Skeletal muscle tissue (tissue), 4 donors: ENCODE measurements around the gene TOR2A. TPM values are rescaled to one million over a fixed set of nuclear protein-coding genes. Genes with fewer than 3 reads are reported as not detected.

Experiments
- H3K27ac ChIP-seq: one replicate; pipeline ENCODE4 v1.7.0; 2013; ENCODE audit warnings: mild to moderate bottlenecking, low read depth, low read length, inconsistent platforms
- H3K27me3 ChIP-seq, 3 donors: one replicate each; pipeline ENCODE4 v1.7.0; 2013; ENCODE audit warnings: low read length in 3 of 3; ENCODE audit not compliant: control insufficient read depth in 3 of 3, insufficient read depth in 3 of 3
- H3K36me3 ChIP-seq, 3 donors: one replicate each; pipeline ENCODE4 v1.7.0; 2013; ENCODE audit warnings: low read length in 3 of 3; ENCODE audit not compliant: control insufficient read depth in 3 of 3, insufficient read depth in 3 of 3
- H3K4me1 ChIP-seq, 3 donors: one replicate each; pipeline ENCODE4 v1.7.0; 2013; ENCODE audit warnings: low read length in 3 of 3, mild to moderate bottlenecking in 3 of 3; ENCODE audit not compliant: control insufficient read depth in 3 of 3, insufficient read depth in 3 of 3
- H3K4me3 ChIP-seq, 3 donors: one replicate each; pipeline ENCODE4 v1.7.0; 2013; ENCODE audit warnings: low read length in 3 of 3
- H3K9ac ChIP-seq, 3 donors: one replicate each; pipeline ENCODE4 v1.7.0; 2013; ENCODE audit warnings: low read length in 3 of 3, mild to moderate bottlenecking in 3 of 3, moderate library complexity in 2 of 3, low read depth in 1 of 3
- H3K9me3 ChIP-seq, 3 donors: one replicate each; pipeline ENCODE4 v1.7.0; 2013; ENCODE audit warnings: low read length in 3 of 3; ENCODE audit not compliant: control insufficient read depth in 3 of 3
- total RNA-seq: library from RNA; depleted of rRNA; stranded (reverse); fragments of >200 nt; gene quantifications from one replicate; pipeline ENCODE4 v1.2.3, GENCODE V29; 2014
- donor health status: Osteomylitis.

The TOR2A gene
- total RNA-seq, 1 donor from 2014 or later: 2.6 TPM

DNA sequence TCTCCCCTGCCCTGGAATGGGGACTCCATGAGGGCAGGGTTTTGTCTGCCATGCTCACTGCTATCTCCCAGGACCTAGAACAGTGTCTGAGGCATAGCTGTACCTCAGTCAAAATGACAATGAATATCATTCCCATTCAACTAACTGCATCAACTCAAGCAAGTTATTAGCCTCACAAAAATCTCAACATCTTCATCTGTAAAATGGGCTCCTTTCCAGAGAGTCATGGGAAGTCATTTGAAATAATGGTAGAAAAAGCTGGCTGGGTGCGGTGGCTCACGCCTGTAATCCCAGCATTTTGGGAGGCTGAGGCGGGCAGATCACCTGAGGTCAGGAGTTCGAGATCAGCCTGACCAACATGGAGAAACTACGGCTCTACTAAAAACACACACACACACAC is 34.0 kb upstream of the TOR2A start:
- H3K9me3 ChIP-seq: no peaks in the 10 kb centered on the region
- H3K9ac ChIP-seq: no peak overlapping the region
- H3K4me1 ChIP-seq: peaks cover 40 to 46% (median 45%) of the 10 kb centered on the region in 3 donors
- H3K4me3 ChIP-seq: peak overlapping the region in 1 of 3 donors; percentile 24
- H3K27ac ChIP-seq: peak overlapping the region; percentile 75
- H3K27me3 ChIP-seq: peaks cover 0 to 5% (median 0%) of the 10 kb centered on the region in 3 donors
- H3K36me3 ChIP-seq: no peaks in the 10 kb centered on the region

DNA sequence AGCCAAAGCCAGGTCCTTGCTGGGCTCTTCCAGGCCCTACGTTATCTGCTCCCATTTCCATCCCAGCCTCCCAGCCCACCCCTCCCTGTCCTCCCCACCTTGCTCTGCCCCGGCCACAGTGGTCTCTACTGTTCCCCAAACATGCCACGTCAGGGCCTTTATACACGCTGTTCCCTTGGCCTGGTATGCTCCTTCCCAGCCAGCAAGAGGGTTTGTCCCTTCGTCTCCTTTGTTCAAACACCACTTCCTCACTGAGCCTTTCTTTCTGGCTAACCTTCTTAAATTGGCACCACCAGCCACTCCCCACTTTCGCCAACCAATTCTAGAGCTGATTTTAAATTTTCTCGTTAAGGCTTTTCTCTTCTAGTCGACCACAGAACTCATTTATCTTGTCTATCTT is 33.6 kb upstream of the TOR2A start:
- H3K27ac ChIP-seq: peak overlapping the region; percentile 75
- H3K9ac ChIP-seq: peak overlapping the region in 1 of 3 donors; percentile 14
- no peaks in the 10 kb centered on the region for H3K36me3 ChIP-seq
- H3K4me1 ChIP-seq: peaks cover 41 to 49% (median 46%) of the 10 kb centered on the region in 3 donors
- H3K9me3 ChIP-seq: no peaks in the 10 kb centered on the region
- H3K4me3 ChIP-seq: peak overlapping the region in 2 of 3 donors; percentile 20 to 38
- H3K27me3 ChIP-seq: peaks cover 0 to 5% (median 2%) of the 10 kb centered on the region in 3 donors

DNA sequence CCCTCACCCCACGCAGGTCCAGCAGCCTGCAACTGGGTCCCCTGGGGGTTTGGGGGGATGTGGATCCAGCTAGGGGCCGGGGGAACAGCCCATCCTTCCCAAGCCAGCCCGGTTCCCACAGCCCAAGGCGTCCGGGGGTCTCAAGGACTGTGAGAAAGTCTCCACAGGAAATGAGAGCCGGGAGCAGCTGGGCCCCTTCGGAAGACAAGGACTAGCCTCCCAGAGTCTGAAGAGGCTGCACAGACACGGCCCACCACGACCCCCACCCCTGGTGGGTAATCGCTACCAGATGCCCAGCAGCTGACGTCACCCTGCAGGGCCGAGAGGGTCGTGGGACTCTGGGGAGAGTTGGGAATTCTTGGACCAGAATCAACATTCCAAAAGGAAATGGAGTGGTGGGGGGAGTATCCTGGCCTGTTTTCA is 32.8 kb upstream of the TOR2A start:
- peak overlapping the region; percentile 20 to 49 (median 38) for H3K4me3 ChIP-seq
- peak overlapping the region; percentile 14 to 45 (median 22) for H3K9ac ChIP-seq
- no peaks in the 10 kb centered on the region for H3K36me3 ChIP-seq

DNA sequence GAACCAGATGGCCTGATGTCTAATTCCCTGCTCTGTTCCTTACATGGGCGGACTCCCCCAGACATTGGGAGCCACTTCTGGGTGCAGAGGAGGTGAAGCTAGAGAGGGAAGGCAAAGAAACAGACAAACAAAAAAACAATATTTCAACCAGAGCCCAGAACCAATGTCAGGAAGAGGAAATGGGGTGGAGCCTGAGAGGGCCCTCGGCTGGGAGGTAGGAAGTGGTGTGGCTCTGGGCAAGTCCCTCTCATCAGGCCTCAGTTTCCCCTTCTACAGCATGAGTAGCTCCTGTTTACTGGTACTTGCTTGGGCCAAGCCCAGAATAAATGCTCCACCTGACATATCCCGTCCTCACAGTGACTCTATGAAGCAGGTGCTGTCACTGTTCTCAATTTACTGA is 32.3 kb upstream of the TOR2A start:
- no peaks in the 10 kb centered on the region for H3K9me3 ChIP-seq
- peak overlapping the region in 2 of 3 donors; percentile 19 to 22 for H3K9ac ChIP-seq
- H3K27me3 ChIP-seq: peaks cover 0 to 5% (median 5%) of the 10 kb centered on the region in 3 donors
- no peaks in the 10 kb centered on the region for H3K36me3 ChIP-seq
- peak overlapping the region; percentile 75 for H3K27ac ChIP-seq
- peaks cover 47 to 58% (median 51%) of the 10 kb centered on the region in 3 donors for H3K4me1 ChIP-seq
- no peak overlapping the region for H3K4me3 ChIP-seq

More for the DNA sequence above, 32.8 kb upstream of the TOR2A start:
- no peaks in the 10 kb centered on the region for H3K9me3 ChIP-seq
- H3K27ac ChIP-seq: peak overlapping the region; percentile 75
- peaks cover 42 to 53% (median 46%) of the 10 kb centered on the region in 3 donors for H3K4me1 ChIP-seq
- peaks cover 0 to 5% (median 3%) of the 10 kb centered on the region in 3 donors for H3K27me3 ChIP-seq

DNA sequence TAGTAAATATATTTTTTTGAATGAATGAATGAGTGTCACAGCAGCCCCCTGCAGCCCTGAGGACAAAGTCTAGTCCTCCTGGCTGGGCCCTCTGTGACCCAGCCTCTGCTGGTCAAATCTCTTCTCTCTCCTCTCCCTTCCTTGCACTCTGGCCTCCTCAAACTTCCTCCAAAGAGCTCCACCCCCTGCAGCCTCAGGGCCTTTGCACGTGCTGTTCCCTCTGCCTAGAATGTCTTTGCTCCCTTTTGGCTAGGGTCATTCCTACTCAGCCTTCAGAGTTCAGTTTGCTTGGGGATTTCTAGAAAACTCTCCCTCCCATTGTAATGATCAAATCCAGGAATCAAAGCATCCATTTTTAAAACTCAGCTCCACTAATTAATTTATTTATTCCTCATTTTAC is 30.3 kb upstream of the TOR2A start:
- peaks cover 45 to 56% (median 53%) of the 10 kb centered on the region in 3 donors for H3K4me1 ChIP-seq

DNA sequence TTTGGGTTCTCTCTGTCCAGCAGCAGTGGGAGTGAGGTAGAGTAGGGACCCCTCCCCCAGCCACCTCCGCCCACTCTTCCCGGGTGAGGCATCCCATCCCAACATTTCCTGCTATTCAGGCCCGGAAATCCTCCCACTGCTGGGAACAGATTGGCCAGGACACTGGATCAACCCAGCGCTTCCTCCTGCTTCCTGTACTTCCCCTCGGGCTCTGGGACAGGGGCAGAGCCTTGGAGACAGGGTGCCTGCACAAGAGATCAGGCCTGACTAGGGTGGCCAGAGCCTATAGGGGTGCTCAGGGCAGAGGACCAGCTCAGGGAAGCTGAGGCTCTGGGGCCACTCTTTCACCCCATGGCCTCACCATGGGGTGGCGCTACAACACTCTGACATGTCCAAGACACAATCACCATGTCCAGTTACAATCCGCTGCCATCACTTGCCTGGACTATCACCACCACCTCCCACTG is 28.9 kb upstream of the TOR2A start:
- H3K27ac ChIP-seq: peak overlapping the region; percentile 72
- H3K9ac ChIP-seq: no peak overlapping the region
- H3K9me3 ChIP-seq: no peaks in the 10 kb centered on the region
- H3K4me3 ChIP-seq: no peak overlapping the region
- no peaks in the 10 kb centered on the region for H3K36me3 ChIP-seq
- H3K4me1 ChIP-seq: peaks cover 37 to 49% (median 44%) of the 10 kb centered on the region in 3 donors
- H3K27me3 ChIP-seq: peaks cover 0 to 7% (median 5%) of the 10 kb centered on the region in 3 donors

More for the DNA sequence above, 30.3 kb upstream of the TOR2A start:
- Histone ChIP-seq H3K36me3 (no peaks in the 10 kb centered on the region), H3K27ac (no peak overlapping the region), H3K9me3 (no peaks in the 10 kb centered on the region), H3K27me3 (peaks cover 0 to 7% (median 5%) of the 10 kb centered on the region in 3 donors), H3K4me3 (no peak overlapping the region), H3K9ac (no peak overlapping the region)

DNA sequence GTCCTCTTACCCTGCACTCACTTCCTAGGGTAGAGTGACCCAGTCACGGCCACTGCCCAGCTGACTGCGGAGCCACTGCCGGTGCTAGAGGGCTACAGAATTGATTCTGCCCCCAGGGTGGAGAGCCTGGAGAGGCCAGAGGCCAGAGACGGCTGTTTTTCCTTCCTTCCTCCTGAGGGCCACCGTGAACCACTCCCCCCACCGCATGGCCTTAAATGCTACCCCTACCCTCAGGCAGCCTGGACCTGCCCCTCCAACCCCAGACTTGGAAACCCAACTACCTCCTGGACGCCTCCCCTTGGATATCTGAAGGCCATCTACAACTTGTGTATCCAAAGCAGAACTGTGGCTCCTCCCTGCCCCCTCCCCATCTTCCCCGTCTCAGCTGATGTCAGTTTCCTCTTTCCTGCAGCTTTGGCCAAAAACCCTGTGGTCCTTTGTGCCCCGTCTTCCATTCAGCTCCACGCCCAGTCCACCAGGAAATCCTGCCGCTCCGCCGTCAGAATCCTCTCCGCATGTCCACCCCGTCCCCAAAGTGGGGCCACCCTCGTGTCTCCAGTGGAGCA is 27.1 kb upstream of the TOR2A start:
- no peaks in the 10 kb centered on the region for H3K36me3 ChIP-seq
- peak overlapping the region; percentile 72 for H3K27ac ChIP-seq
- H3K9ac ChIP-seq: peak overlapping the region; percentile 10 to 40 (median 23)
- H3K9me3 ChIP-seq: no peaks in the 10 kb centered on the region
- H3K4me3 ChIP-seq: peak overlapping the region in 1 of 3 donors; percentile 22
- H3K4me1 ChIP-seq: peaks cover 26 to 37% (median 32%) of the 10 kb centered on the region in 3 donors
- H3K27me3 ChIP-seq: peaks cover 5 to 7% (median 6%) of the 10 kb centered on the region in 3 donors

DNA sequence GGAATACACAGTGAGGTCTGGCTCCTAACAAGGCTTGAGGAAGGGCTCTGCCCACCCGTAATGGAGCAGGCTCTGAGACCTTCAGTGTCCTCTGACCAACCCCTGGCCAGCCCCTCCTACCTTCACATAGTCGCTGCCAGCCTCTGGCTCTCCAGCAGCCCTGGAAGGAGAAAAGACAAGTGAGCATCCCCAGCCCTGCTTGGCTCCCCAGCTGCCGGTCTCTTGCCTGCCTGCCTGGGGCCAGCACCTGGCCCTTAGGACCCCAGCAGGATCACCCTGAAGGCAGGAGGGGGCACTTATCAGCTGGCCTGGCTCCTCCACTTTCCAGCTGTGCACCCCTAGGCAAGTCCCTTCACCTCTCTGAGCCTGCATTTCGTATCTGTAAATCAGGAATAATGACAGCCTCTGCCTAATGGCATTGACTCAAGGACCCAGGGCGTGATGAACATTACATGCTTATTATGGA is 26.4 kb upstream of the TOR2A start:
- peaks cover 5 to 7% (median 6%) of the 10 kb centered on the region in 3 donors for H3K27me3 ChIP-seq
- peak overlapping the region in 1 of 3 donors; percentile 33 for H3K9ac ChIP-seq
- H3K27ac ChIP-seq: peak overlapping the region; percentile 72
- peaks cover 20 to 32% (median 27%) of the 10 kb centered on the region in 3 donors for H3K4me1 ChIP-seq
- no peaks in the 10 kb centered on the region for H3K36me3 ChIP-seq
- H3K4me3 ChIP-seq: peak overlapping the region in 2 of 3 donors; percentile 31 to 49
- no peaks in the 10 kb centered on the region for H3K9me3 ChIP-seq

DNA sequence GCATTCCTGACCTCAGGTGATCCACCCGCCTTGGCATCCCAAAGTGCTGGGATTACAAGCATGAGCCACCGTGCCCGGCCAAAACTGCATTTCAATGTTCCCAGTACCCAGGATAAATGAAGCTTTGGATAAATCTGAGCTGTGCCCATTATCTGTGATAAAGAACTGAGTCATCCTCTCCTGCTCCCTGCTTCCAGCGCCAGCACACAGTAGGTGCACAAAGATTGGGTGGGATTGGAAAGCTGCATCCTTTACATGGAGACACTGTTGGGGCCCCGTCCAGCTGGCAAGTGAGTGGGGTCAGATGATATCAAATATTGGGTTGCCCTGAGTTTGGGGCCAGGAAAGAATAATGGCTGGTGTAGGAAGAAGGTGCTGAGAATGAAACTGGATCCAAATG is 26.0 kb upstream of the TOR2A start:
- H3K27me3 ChIP-seq: peaks cover 6 to 9% (median 7%) of the 10 kb centered on the region in 3 donors
- no peaks in the 10 kb centered on the region for H3K9me3 ChIP-seq
- H3K36me3 ChIP-seq: no peaks in the 10 kb centered on the region
- H3K4me1 ChIP-seq: peaks cover 20 to 30% (median 24%) of the 10 kb centered on the region in 3 donors
- H3K9ac ChIP-seq: no peak overlapping the region
- no peak overlapping the region for H3K27ac ChIP-seq
- H3K4me3 ChIP-seq: peak overlapping the region in 1 of 3 donors; percentile 49

DNA sequence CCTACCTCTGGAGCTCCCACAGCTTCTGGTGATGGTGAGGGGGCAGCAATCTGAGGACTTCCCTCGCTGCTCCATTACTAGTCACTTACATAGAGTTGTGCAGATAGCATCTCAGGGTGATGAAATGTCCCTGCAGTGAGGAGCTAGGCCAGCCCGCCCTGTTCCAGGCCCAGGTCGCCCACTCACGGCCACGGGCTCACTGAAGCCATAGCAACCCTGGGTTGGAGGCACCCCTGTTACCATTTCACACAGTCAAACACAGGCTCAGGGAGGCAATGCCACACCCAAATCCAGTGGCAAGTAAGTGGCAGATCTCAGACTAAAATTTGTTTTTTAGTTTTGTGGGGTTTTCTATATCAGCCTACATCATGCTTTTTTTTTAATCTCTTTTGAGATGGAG is 23.7 kb upstream of the TOR2A start:
- Histone ChIP-seq H3K4me3 (no peak overlapping the region), H3K27me3 (peaks cover 15 to 24% (median 18%) of the 10 kb centered on the region in 3 donors), H3K27ac (no peak overlapping the region)

More for the DNA sequence above, 23.7 kb upstream of the TOR2A start:
- Histone ChIP-seq H3K4me1 (peaks cover 14 to 25% (median 20%) of the 10 kb centered on the region in 3 donors), H3K9me3 (no peaks in the 10 kb centered on the region), H3K9ac (no peak overlapping the region), H3K36me3 (no peaks in the 10 kb centered on the region)
